Measurements from ENCODE around the gene INHBA. TPM values are rescaled to one million over a fixed set of nuclear protein-coding genes. Genes with fewer than 3 reads are reported as not detected.

Gene INHBA
- total RNA-seq, 1 donor from 2014 or later: 53.6 TPM

DNA sequence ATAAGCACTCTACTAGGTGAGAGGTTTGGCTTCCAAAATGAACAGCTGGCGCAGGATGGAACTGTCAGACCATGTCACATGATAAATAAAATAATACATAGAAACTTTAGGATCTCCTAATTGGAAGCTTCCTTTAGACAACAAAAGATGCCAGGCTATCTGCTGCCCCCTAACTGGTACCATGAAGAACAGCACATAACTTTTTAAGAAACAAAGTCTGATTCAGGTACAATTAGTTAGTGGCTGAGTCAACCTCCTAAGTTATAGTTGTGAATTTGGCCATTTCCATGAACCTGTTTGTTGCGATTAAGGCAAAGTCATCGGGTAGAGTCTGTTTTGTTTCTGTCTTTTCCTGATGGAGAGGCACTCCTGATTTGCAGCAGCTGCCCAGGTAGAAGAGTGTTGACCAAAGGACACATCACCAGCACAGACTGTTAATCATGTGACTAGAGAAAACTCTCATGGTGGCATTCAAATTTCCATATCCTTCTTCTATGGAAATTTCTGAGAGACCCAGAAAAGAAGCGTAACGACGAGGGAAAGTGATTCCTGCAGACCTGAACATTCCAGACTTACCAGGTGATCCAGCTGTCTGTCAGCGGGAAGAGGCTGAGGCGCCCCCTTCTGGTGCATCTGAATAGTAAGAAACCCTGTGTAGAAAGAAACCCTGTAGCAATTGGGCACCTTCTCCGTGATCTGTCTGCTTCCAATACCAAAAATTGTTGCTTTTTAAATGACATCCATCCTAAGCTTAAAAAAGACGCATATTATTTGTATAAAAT lies 8.6 kb upstream of the INHBA start:
- DNase-seq (ENCODE audit: extremely low read depth, low read depth, low spot score): no peak

DNA sequence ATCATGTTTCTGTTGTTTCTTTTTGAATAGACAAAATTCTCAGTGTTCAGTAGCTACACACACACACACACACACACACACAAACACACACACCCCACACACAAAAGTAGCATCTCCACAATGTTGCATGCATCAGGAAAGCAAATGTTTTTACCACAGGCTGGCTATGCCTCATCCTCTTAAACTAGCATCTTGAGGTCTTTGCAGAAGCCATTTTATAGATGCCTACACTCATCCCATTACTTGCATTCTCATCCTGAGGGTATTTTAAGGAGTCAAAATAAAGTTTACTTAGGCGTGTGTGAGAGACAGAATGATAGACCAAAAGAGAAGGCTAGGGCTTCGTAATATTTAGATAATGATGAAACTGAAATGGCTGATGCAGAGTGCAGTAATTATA lies 7.9 kb upstream of the INHBA start:
- DNase-seq (ENCODE audit: extremely low read depth, low read depth, low spot score): no peak

- no peak for DNase-seq (ENCODE audit: extremely low read depth, low read depth, low spot score)
Observed at GRCh38 chr7:41709621-41710020, 6.7 kb upstream of the INHBA start.

DNA sequence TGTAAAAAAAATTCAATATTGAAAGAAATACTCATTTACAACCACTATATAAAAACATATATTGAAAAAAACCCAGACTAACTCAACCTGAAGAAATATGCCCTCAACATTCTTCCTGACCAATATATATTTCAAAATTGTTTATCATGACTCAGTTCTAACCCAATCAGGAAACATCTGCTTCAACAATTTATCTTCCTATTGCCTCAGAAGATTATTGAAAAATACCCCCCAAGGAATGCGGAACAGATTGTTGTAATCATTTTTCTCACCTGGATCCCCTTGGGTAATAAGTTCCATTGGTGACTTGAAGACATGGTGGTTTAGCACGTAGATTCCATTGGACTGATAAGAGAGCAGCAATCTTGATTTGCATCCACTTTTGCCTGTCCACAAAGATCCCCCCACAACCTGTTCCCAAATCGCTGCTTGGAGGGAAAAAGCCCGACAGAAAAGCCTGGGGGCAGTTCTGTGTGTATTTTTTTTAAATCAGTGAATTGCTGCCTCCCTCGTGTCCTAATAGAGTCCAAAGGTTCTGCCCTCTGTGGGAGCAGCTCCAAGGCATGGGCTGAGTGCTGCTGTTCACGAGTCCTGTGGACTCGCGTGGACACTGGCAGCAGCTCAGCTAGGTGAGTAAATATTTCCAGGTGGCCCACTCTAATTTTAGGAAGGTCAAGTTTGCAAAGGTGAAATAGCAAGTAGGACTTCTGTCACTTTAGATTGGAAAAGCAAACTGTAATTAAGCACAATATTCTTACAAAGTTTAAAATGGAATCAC lies 5.9 kb upstream of the INHBA start:
- no peak for DNase-seq (ENCODE audit: extremely low read depth, low read depth, low spot score)

DNA sequence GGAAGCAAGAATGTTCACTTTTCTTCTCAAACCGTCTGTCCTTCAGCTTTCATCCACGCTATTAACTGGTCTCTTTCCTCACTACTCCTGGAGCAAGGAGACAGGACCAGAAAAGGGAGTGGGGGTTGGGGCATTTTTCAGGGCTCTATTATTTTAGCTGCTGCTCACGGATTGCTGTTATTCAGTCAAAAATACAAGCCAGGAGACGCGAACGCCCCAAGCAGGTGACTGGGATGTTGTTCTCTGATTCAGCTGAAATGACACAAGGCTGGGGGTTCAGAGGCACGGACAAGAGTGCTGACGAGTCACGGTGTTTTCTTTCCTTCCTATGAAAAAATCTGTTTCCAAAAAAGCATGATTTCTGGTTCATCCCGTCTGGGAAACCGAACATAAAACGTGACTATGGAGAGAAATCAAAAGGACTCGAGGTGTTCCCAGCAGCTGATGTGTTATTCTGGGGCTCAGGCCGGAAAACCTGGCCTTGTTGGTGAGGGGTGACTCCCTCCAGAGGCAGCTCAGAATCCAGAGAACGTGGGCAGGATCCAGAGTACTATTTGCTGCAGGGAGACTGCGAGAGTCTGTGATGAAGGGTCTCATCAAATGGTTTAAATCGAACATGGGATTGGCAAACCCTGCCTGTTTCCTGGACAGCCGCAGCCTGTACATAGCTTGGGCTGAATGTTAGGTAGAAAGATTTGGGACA lies 3.5 kb upstream of the INHBA start:
- DNase-seq (ENCODE audit: extremely low read depth, low read depth, low spot score): no peak

GRCh38 chr7:41705109-41705901 lies 2.4 kb upstream of the INHBA start:
- DNase-seq (ENCODE audit: extremely low read depth, low read depth, low spot score): no peak

DNA sequence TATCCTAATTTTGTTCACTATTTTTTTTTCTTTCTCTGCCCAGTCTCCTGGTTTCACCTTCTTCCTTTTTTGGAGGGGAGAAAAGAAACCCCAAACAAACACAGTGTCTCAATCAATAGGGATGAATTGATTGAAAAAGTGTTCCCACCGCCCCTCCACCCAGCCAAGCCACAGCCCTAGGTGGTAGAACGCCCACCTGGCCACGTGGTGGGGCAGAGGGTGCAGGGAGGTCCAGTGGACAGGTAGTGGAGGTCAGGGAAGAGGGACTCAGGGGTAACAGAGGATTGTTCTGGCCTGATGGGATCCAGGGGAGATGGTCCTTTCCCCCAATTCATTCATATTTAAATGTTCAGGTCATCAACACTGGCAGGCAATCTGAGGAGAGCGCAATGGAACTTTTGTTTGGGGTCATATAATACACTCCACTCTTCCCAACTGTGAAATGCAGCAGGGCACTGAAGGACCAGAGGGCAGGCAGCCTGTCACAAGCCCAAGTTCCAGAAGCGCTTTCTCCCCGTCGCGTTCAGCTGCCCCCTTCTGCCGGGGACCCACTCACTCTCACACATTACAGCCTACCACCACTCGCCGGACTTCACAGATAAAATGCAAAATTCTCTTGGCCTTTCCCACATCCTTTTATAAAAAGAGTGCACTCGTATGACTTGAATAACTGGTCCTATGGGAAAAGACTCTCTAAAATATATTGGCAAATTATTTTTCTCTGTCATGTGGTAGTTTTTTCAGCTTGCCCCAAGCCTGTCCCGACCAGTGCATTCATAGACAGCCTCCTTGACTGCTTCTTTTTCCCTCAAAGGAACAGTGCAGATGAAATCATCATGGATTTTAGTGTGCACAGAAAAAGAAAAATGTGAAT lies 1.6 kb downstream of the INHBA start:
- no peak for DNase-seq (ENCODE audit: extremely low read depth, low read depth, low spot score)

DNA sequence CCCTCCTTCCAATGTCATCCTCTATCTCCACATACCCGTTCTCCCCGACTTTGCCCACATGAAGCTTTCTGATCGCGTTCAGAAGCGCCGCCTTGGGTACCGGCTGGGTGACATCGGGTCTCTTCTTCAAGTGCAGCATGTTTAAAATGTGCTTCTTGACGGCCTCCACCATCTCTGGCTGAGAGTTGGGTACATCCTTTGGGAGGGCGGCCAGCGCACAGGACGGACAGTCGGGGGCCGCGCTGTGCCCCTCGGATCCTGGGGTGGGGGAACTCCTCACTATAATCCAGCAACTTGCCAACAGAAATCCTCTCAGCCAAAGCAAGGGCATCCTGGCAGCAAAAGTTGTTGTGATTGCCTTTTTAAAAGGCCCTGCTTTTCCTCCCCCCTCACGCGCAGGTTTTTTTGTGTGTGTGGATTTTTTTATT lies 2.8 kb downstream of the INHBA start:
- DNase-seq (ENCODE audit: extremely low read depth, low read depth, low spot score): no peak

DNA sequence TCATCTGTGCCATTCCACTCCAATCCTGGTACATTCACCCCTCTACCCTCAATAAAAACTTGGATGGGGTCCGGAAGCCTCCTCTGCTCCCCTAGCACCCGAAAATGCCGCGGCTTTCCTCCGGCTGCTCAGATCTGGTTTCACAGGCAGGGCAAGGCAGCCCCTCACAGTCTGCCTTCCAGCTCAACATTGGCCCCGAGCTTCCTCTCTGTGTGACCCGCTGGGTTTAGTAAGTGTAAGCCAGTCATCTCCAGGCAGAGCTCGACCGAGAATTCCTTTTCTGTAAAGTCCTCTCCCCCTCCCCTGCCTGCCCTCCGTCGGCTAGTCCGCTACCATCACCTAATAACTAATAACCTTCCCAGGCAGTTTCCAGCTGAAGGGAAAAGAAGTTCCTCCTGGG lies 3.4 kb downstream of the INHBA start:
- DNase-seq (ENCODE audit: extremely low read depth, low read depth, low spot score): no peak

- no peak for DNase-seq (ENCODE audit: extremely low read depth, low read depth, low spot score)
Observed at GRCh38 chr7:41698726-41699125, 4.2 kb downstream of the INHBA start.

DNA sequence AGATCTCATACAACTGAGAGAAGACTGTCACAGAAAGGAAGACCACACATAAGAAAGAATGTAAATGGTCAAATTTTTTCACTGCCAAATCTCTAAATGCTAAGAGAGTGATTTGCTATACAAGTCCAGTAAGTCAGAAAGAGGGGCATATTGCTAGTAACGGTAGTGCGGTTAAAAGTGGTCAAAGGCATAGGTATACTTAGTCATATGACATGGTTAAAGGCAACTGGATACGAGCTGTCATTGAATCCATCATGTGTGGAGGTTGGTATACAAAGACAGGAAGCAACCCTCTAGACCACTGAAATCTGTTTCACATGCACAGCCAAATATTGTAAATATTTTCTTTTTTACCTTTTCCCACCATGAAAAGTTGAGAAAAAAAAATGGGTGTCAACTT lies 4.8 kb downstream of the INHBA start:
- DNase-seq (ENCODE audit: extremely low read depth, low read depth, low spot score): no peak

DNA sequence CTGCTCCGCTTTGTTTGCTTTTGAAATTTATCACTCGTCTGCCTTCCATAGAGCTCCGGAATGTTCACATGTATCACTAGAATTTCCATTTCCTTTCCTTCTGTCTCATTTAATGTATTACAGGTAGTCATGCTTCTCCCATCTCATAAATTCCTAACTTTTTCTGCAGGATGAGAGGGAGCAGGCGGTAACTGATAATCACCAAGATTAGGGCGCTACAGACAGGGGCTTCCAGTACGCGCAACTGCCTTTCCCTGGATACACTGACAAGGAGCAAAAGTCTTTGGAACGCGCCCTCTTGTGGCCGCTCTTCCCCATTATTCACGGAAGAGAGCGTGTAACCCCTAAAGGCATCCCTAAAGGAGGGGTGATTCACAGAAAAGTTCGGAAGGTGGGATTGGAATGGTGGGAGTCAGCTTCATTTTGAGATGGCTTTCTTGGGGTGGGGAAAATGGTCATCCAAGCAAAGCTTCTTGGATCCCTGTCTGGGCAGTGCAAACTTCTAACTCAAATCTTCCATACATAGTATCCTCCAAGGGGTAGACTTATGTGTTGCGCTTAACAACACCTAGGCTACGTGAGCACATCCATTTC lies 6.5 kb downstream of the INHBA start:
- DNase-seq (ENCODE audit: extremely low read depth, low read depth, low spot score): peak; percentile 90

DNA sequence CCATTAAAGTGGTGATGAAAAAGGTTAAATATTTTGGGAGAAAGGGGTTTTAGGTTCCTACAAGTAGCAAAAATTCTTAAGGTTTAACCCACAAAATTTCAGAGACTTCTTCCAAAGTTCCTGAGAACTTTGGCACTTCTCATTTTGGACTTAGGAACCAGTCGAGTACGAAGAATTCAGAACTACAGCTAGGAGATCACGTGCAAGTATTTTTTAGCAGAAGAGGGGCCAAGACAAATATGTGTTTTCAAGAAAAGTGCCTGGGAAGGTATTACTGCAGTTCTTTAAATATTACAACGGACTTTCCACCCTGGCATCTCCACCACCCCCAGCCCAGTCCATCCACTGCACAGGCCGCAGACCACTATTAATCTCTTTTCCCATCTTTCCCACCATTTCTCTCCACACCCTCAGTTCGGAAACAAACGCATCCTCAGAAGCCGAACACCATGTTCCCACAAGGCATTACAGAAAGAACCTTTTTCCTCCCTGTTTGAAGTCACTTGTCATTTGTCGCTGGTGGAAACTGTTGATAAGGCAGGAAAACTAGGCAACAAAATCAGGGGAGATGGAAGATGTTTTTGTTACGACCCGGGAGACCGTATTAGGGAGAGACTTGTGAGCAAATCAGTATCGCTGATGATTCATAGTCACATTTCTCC lies 7.1 kb downstream of the INHBA start:
- no peak for DNase-seq (ENCODE audit: extremely low read depth, low read depth, low spot score)

DNA sequence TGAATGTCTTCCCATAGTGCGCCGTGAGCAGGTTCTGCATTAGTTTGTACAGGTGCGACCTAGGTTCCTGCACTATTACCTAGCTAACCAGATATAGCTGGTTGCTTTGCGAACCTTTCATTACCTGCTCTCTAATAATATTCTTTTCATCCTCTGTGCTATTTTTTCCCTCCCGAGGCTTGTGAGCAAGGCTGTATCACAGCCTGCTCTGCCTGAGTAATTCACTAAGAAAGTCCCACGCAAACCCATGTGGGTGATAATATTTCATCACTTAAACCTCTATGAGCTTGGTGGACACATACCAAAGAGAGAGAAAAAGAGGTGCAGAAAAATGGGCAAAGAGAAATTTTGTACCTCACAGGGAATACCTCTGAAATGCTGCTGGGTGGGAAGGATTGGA lies 8.4 kb downstream of the INHBA start:
- DNase-seq (ENCODE audit: extremely low read depth, low read depth, low spot score): no peak

GRCh38 chr7:41693150-41693997 lies 9.5 kb downstream of the INHBA start:
- DNase-seq (ENCODE audit: extremely low read depth, low read depth, low spot score): no peak

GRCh38 chr7:41692251-41692650 lies 10.6 kb downstream of the INHBA start:
- DNase-seq (ENCODE audit: extremely low read depth, low read depth, low spot score): no peak

- no peak for DNase-seq (ENCODE audit: extremely low read depth, low read depth, low spot score)
Observed at GRCh38 chr7:41691286-41692190, 11.4 kb downstream of the INHBA start.
